Measurements from ENCODE around the gene SLC44A5. TPM values are rescaled to one million over a fixed set of nuclear protein-coding genes. Genes with fewer than 3 reads are reported as not detected.

Gene SLC44A5
- total RNA-seq, 1 experiment from 2014 or later, result 0.18 TPM

- no peaks in the 10 kb centered on the region for H3K36me3 ChIP-seq (ENCODE audit: control insufficient read depth, insufficient read depth, low read length)
- intact Hi-C loops (cut with micrococcal nuclease; ENCODE audit: unreplicated experiment) (no loop called here), in situ Hi-C loops (cut with HindIII; ENCODE audit: low pct_unique_long_range_greater_than_20kb, low sequenced_read_pairs) (no loop called here)
- no peaks in the 10 kb centered on the region for H3K4me1 ChIP-seq (ENCODE audit: control insufficient read depth, insufficient read depth, low read length)
- no peaks in the 10 kb centered on the region for H3K27me3 ChIP-seq (ENCODE audit: control insufficient read depth, insufficient read depth, low read length)
- ChIA-PET POLR2A (no interaction called here), CTCF (no interaction called here)
- H3K4me3 ChIP-seq (ENCODE audit: low read depth in 2 of 2, low read length in 2 of 2), result no peak overlapping the region
- DNase-seq (ENCODE audit: low read depth, low spot score), result no peak
- no peak for ATAC-seq
- TF ChIP-seq CTCF (IDR thresholded peaks at IDR 0.05) (no peak), POLR2AphosphoS5 (IDR thresholded peaks at IDR 0.05; ENCODE audit: low read depth, low read length) (no peak), SIN3A (IDR thresholded peaks at IDR 0.05; ENCODE audit: borderline replicate concordance, insufficient read depth, low read depth, low read length) (no peak), REST (IDR thresholded peaks at IDR 0.05; ENCODE audit: insufficient read depth in 1 of 2, low read depth in 2 of 2, low read length in 1 of 2) (no peak), TCF7L2 (IDR thresholded peaks at IDR 0.05; ENCODE audit: low read depth, low read length) (no peak)
- H3K9me3 ChIP-seq (ENCODE audit: control insufficient read depth, insufficient read depth, low read depth, low read length), result no peaks in the 10 kb centered on the region
- H3K27ac ChIP-seq (ENCODE audit: low read length), result no peak overlapping the region
- no TSS peak for BruUV-seq (replicated peaks)
These were observed 438.4 kb downstream of the SLC44A5 start for GRCh38 chr1:75172556-75172955.

- intact Hi-C loops (cut with micrococcal nuclease; ENCODE audit: unreplicated experiment) (no loop called here), in situ Hi-C loops (cut with HindIII; ENCODE audit: low pct_unique_long_range_greater_than_20kb, low sequenced_read_pairs) (no loop called here)
- no peak for TF ChIP-seq POLR2AphosphoS5 (IDR thresholded peaks at IDR 0.05; ENCODE audit: low read depth, low read length)
- TF ChIP-seq REST (IDR thresholded peaks at IDR 0.05; ENCODE audit: insufficient read depth in 1 of 2, low read depth in 2 of 2, low read length in 1 of 2), result no peak
- no peak for TF ChIP-seq SIN3A (IDR thresholded peaks at IDR 0.05; ENCODE audit: borderline replicate concordance, insufficient read depth, low read depth, low read length)
- no peaks in the 10 kb centered on the region for H3K9me3 ChIP-seq (ENCODE audit: control insufficient read depth, insufficient read depth, low read depth, low read length)
- no peak overlapping the region for H3K27ac ChIP-seq (ENCODE audit: low read length)
- DNase-seq (ENCODE audit: low read depth, low spot score) (no peak), ATAC-seq (no peak)
- H3K4me3 ChIP-seq (ENCODE audit: low read depth in 2 of 2, low read length in 2 of 2), result no peak overlapping the region
- POLR2A ChIA-PET, result no interaction called here
- no peaks in the 10 kb centered on the region for H3K36me3 ChIP-seq (ENCODE audit: control insufficient read depth, insufficient read depth, low read length)
- H3K27me3 ChIP-seq (ENCODE audit: control insufficient read depth, insufficient read depth, low read length), result no peaks in the 10 kb centered on the region
- H3K4me1 ChIP-seq (ENCODE audit: control insufficient read depth, insufficient read depth, low read length), result no peaks in the 10 kb centered on the region
- no TSS peak for BruUV-seq (replicated peaks)
- CTCF ChIA-PET, result no interaction called here
These were observed 439.0 kb downstream of the SLC44A5 start for GRCh38 chr1:75171876-75172275.

Data from Panc1 (cell line).